Testis (tissue), 3 donors: ENCODE measurements around the gene EML4. TPM values are rescaled to one million over a fixed set of nuclear protein-coding genes. Genes with fewer than 3 reads are reported as not detected.
"Not testable (repeated sequence)": the region's sequence is repeated elsewhere in the genome, so short reads cannot be mapped to it uniquely, and the experiment has no call there.

ENCODE experiments used
- DNase-seq: peaks from one replicate; pipeline ENCODE4 v3.0.0-alpha.2; 2019
- H3K27ac ChIP-seq, 2 donors: fragments of 200-600 bp; sonication (generic); one replicate each; pipeline ENCODE4 v1.5.1; 2019
- H3K27me3 ChIP-seq: fragments of 200-600 bp; sonication (generic); one replicate; pipeline ENCODE4 v1.5.1; 2019
- H3K36me3 ChIP-seq: fragments of 200-600 bp; sonication (generic); one replicate; pipeline ENCODE4 v1.5.1; 2017; ENCODE audit warnings: low read depth; ENCODE audit errors: missing control alignments
- H3K4me1 ChIP-seq: fragments of 200-600 bp; sonication (generic); one replicate; pipeline ENCODE4 v1.5.1; 2019
- H3K4me3 ChIP-seq, 2 donors: fragments of 200-600 bp; sonication (generic); one replicate each; pipeline ENCODE4 v1.5.1; 2017 to 2019
- H3K9me3 ChIP-seq: fragments of 200-600 bp; sonication (generic); one replicate; pipeline ENCODE4 v1.5.1; 2017
- POLR2A ChIP-seq: fragments of 450-650 bp; IDR thresholded peaks from one replicate; pipeline ENCODE4 v1.6.1; 2017; ENCODE audit warnings: antibody characterized with exemption, mild to moderate bottlenecking, moderate library complexity
- WGBS, 2 donors: methylation state at CpG; one replicate each; pipeline ENCODE4 v1.1.5; 2018; 5-methylcytosine and 5-hydroxymethylcytosine counted together
- intact Hi-C: fragments of 100-400 bp; cut with DNase I; formaldehyde crosslinking; loops from one replicate; pipeline ENCODE4 v1.15.1; 2023; ENCODE audit warnings: low total_unique reads
- polyA plus RNA-seq: library from polyadenylated mRNA; stranded (reverse); fragments of 350-450 nt; fragmentation: Illumina TruSeq; extraction: RNeasy Lipid Tissue Mini Kit (QIAGEN cat#74804); gene quantifications from one replicate; pipeline ENCODE4 v1.2.3, GENCODE V29; 2014; ENCODE audit warnings: low read depth, low replicate concordance; ENCODE audit not compliant: insufficient read depth
- total RNA-seq, 2 donors: library from RNA; depleted of rRNA; stranded (reverse); fragments of >200 nt; gene quantifications; one replicate each; pipeline ENCODE4 v1.2.3, GENCODE V29; 2016
- TF ChIP-seq, protein P1 (sequence below), 3 experiments: fragments of 450-650 bp in 2 of 3; fragments of 200-600 bp in 1 of 3; sonication (generic) in 1 of 3; IDR thresholded peaks; one replicate each; pipeline ENCODE4 v1.5.1; 2016 to 2019; ENCODE audit warnings: antibody characterized with exemption in 3 of 3, mild to moderate bottlenecking in 2 of 3, moderate library complexity in 1 of 3

EML4 gene
- total and polyA plus RNA-seq, 3 donors from 2014 or later: 49.0 to 71.0 (median 67.1) TPM

GRCh38 chr2:42172566-42172965, 3.4 kb downstream of the EML4 start:
- no peaks in the 10 kb centered on the region for H3K36me3 ChIP-seq
- peaks cover 24% of the 10 kb centered on the region for H3K4me1 ChIP-seq
- intact Hi-C loops: no loop called here
- H3K4me3 ChIP-seq: no peak overlapping the region
- H3K27me3 ChIP-seq: no peaks in the 10 kb centered on the region
- DNase-seq: no peak
- H3K27ac ChIP-seq: no peak overlapping the region
- no peak for TF ChIP-seq POLR2A
- TF ChIP-seq, protein P1, sequence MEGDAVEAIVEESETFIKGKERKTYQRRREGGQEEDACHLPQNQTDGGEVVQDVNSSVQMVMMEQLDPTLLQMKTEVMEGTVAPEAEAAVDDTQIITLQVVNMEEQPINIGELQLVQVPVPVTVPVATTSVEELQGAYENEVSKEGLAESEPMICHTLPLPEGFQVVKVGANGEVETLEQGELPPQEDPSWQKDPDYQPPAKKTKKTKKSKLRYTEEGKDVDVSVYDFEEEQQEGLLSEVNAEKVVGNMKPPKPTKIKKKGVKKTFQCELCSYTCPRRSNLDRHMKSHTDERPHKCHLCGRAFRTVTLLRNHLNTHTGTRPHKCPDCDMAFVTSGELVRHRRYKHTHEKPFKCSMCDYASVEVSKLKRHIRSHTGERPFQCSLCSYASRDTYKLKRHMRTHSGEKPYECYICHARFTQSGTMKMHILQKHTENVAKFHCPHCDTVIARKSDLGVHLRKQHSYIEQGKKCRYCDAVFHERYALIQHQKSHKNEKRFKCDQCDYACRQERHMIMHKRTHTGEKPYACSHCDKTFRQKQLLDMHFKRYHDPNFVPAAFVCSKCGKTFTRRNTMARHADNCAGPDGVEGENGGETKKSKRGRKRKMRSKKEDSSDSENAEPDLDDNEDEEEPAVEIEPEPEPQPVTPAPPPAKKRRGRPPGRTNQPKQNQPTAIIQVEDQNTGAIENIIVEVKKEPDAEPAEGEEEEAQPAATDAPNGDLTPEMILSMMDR (IDR thresholded peaks at IDR 0.05): no peak
- no peaks in the 10 kb centered on the region for H3K9me3 ChIP-seq
- WGBS, 2 donors: 53 to 58% methylated on average over 1 of the region's 1 CpG

- H3K27ac ChIP-seq, H3K9me3 ChIP-seq, H3K27me3 ChIP-seq, H3K4me3 ChIP-seq, DNase-seq, intact Hi-C loops, H3K36me3 ChIP-seq: not testable (repeated sequence)
- peaks cover 24% of the 10 kb centered on the region for H3K4me1 ChIP-seq
- WGBS, 2 donors: 90 to 95% methylated on average over 2 of the region's 2 CpGs
These were observed 4.3 kb downstream of the EML4 start for GRCh38 chr2:42173467-42173866.

- Histone ChIP-seq H3K27ac (no peak overlapping the region), H3K9me3 (no peaks in the 10 kb centered on the region), H3K36me3 (no peaks in the 10 kb centered on the region), H3K4me3 (no peak overlapping the region), H3K4me1 (peaks cover 6% of the 10 kb centered on the region), H3K27me3 (no peaks in the 10 kb centered on the region)
- 95 to 97% methylated on average over 10 of the region's 10 CpGs for WGBS, 2 donors
- no peak for DNase-seq
- TF ChIP-seq POLR2A: no peak
- TF ChIP-seq, protein P1 (IDR thresholded peaks at IDR 0.05): no peak
- intact Hi-C loops: no loop called here
These were observed 8.0 kb downstream of the EML4 start for GRCh38 chr2:42176992-42177738.

DNA sequence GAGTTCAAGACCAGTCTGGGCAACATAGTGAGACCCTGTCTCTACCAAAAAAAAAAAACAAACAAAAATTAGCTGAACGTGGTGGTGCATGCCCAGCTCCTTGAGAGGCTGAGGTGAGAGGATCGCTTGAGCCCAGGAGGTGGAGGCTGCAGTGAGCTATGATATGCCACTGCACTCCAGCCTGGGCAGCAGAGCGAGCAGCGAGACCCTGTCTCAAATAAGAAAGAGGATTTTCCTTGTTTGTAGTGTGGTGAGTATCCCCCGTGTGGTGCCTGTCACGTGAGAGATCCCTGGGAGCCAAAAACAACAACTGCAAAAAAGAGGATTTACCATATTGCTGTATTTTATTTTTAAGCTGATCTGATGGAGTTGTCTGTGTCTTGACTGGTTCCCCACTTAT, 9.2 kb downstream of the EML4 start:
- H3K9me3 ChIP-seq: no peaks in the 10 kb centered on the region
- no peak for DNase-seq
- H3K4me3 ChIP-seq: no peak overlapping the region
- WGBS, 2 donors: 81 to 82% methylated on average over 6 of the region's 6 CpGs
- peaks cover 3% of the 10 kb centered on the region for H3K4me1 ChIP-seq
- no peak overlapping the region for H3K27ac ChIP-seq
- H3K36me3 ChIP-seq: no peaks in the 10 kb centered on the region
- TF ChIP-seq, protein P1 (IDR thresholded peaks at IDR 0.05): no peak
- no peak for TF ChIP-seq POLR2A
- no peaks in the 10 kb centered on the region for H3K27me3 ChIP-seq
- intact Hi-C loops: no loop called here

DNA sequence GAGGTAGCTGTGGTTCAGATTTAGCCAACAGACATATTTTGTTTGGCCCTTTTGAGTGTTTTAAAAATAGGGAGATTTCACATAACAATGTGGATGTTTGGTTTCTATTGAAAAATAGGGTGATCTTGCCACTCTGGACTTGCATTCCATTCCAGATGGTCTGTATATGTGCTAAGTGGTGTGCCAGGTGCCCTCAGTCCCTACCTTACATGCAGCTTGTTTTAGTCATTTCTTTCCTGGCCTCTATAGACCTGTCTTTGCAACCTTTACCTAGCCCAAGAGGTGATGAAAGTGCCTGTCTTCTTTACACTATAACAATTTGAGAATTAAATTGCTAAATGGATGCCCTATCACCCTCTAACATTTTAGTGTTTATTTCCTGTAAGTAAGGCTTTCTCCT, 11.1 kb downstream of the EML4 start:
- DNase-seq: no peak
- H3K4me1 ChIP-seq: peaks cover 3% of the 10 kb centered on the region
- H3K27ac ChIP-seq: no peak overlapping the region
- no peaks in the 10 kb centered on the region for H3K9me3 ChIP-seq
- H3K27me3 ChIP-seq: no peaks in the 10 kb centered on the region
- no peak for TF ChIP-seq POLR2A
- TF ChIP-seq, protein P1 (IDR thresholded peaks at IDR 0.05): no peak
- intact Hi-C loops: no loop called here
- H3K36me3 ChIP-seq: no peaks in the 10 kb centered on the region
- H3K4me3 ChIP-seq: no peak overlapping the region
